ELF-1 (cell line): ENCODE measurements around the gene TUB.

Experiments used
- DNase-seq: peaks from one replicate; pipeline ENCODE4 v3.0.0-alpha.2; 2016; ENCODE audit warnings: low read depth, low spot score

Gene TUB, protein sequence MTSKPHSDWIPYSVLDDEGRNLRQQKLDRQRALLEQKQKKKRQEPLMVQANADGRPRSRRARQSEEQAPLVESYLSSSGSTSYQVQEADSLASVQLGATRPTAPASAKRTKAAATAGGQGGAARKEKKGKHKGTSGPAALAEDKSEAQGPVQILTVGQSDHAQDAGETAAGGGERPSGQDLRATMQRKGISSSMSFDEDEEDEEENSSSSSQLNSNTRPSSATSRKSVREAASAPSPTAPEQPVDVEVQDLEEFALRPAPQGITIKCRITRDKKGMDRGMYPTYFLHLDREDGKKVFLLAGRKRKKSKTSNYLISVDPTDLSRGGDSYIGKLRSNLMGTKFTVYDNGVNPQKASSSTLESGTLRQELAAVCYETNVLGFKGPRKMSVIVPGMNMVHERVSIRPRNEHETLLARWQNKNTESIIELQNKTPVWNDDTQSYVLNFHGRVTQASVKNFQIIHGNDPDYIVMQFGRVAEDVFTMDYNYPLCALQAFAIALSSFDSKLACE

DNA sequence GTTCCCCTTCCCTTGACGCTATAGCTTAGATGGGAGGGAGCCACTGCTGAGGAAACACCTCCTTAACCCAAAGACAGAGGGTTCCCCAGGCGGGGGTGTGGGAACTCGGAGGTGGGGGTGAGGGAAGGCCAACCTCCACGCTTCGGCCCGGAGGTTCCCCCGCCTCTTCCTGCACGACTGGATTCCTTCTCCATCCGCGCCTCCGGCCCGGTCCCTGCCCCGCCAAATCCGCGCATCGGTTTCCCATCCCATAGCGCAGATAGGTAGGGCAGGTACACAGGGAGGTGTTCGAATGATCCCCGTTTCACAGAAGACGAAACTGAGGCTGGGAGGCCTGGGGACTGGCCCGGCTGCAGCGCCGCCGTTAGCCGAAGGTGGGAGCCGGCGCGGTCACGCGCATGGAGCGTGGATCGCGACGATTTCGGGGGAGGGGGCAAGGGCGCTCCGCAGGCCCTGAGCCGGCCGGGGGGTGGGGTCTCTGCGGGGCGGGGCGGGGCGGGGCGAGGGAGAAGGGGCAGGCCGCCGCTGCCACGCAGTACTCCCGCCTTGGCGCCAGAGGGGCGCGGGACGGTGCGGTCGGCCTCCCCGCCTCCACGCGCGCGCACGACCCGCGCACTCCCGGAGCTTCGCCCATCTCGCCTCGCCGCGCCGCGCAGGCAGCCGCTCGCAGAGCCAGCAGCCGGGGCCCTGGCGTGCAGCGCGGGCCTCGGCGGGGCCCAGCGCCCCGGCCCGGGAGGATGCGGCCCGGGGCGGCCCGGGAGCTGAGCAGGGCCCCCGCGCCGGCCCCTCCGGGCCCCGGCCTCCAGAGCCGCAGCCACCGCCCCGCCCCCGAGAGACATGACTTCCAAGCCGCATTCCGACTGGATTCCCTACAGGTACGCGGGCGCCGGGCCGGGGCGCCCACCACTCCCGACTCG is at the start of gene TUB:
Gene TUB, plus strand, starts transcription at position 538 of the 917 bp plus-strand sequence. Its CDS starts 300 bp downstream, at position 838.
- DNase-seq, result no peak

DNA sequence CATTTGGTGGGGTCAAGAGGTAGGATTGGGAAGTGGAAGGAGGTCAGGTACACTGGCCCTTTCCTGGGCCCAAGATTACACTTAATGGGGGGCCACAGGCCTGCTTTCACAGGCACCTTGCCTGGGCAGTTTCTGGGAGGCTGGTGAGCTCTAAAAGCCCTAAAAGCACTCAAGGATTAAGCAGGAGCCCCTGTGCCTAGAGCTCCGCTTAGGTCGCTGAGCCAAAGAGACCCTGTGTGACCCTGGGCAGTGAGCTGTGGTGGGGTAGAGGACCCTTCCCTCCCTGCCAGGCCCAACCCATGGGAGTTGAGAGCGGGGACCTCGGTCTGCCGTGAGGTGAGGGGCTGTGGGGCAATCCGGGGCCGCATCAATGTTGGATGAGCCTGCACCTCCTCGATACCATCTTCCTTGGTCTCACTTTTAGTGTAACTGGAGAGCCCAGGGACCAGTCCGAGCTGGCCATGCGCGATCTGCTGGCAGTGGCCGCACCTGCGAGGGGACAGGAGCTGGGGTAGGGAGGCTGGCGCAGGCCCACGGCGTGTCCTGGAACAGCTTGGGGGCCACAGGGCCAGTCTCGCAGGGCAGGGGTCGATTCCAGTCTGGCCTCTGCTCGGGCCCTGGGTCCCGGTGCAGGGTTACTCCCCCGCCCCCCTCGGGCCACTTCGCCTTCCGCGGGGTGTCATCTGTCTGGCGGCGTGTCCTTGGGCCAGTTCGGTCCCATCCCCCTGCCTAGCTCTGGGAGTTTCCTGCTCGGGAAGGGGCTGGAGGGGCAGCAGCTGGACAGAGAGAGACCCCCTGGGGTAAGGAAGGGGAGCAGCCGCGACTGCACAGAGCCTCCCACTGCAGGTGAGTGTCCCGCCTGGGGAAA is 49.5 kb upstream of the TUB start:
- DNase-seq, result no peak

DNA sequence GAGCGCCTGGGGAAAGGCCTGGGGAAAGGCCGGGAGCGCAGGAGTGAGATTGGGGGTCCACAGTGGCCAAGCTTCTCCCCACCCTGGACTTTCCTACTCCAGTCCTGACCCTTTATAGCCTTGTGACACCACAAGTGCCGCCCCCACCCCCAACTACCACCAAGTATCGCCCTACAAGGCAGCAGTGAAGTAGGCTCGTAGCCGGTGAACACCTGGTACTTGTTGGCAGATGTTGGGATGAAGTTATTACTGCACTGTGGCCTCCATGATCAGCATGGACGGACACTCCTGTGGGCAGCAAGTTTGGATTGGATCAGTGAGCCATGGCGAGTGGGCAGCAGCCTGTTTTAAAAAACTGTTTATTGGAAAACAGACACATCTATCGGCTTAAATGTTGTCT is 48.9 kb upstream of the TUB start:
- DNase-seq, result no peak

DNA sequence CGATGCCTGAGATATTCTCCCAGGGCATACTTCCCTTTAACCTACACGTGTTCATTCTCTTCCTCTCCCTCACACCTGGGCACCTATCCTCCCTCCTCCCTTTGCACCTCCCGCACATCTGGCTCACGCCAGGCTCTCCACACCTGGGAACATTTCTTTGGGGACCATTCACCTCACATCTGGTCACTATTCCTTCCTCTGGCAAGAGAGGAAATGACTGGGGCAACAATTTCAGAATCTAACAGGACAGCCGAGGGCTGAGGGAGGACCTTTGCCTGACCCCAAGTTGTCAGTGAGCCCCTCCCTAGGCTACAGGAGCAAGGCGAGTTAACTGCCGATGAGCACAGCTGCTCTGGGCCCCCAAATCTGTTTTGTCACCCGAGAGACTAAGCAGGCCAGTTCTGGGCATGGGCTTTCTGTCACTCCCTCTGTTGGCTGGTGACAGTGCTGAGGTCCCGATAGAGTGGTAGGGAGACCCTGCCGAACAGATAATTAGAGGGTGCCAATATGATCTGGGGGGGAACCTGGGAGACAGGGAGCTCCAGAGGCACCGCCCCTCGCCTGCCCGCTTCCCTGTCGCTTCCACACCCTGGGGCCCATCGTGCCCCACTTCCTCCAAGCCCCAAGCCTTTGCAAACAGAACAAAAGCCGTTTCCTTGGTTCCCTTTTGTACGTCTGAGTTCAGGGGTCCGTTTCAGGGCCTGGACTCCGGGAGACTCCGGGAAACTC is 48.3 kb upstream of the TUB start:
- DNase-seq, result no peak

DNA sequence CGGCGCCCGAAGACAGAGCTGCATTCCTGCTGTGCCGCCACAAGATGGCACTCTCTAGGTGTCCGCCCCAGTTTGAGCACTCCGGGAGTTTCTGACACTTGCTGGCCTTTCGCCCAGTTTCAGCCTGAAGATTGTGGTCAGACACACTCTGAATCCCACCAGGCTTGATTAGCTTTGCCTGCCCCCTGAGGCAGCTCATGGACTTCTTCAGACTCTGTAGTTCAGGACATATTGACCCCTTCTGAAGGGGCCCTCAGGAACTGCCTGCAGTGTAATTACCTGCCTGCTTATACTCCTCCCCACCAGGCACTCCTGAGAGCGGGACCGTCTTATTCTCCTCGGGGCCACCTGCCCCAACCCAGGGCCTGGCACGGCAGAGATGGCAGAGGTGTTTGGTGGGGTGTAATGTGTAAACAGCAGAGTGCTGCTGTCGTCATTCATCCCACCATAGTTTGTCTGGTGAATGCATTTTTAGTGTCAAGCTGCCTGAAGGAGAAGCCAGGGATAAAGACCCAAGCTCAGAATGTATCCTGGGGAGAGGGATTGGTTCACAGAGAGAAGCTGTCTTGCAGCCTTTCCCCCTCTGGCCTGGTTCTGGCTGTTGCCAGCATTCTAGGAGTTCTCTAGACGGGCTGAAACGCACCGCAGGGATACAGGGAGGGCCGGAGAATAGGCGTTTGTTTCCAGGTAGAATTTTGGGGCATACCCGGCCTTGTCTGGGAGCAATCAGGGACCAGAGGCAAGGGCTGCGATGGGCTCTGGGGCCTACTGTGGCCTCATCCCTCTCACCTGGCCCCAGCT is 47.5 kb upstream of the TUB start:
- peak; percentile 84 for DNase-seq

DNA sequence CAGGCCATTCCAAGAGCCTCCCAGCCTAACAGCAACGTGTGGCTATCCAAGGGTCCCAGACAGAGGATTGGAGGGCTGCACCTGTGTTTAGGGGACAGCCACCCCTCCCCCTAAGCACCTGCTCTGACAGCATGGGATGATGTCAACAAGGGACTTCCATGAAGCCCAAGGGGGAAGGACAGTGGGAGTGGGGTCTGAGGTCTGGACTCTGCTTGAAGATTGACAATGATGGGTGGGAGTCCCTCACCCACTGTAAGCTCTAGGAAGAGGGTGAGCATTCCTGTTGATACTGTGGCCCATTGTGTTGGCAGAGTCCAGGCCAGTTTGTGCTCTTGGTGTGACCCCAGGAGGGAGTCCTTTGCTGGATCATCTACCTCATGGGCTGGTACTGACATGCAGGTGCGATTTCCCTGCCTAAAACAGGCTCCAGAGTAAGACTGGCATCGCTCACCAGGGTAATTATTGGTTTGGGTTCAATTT is 46.9 kb upstream of the TUB start:
- DNase-seq, result no peak

DNA sequence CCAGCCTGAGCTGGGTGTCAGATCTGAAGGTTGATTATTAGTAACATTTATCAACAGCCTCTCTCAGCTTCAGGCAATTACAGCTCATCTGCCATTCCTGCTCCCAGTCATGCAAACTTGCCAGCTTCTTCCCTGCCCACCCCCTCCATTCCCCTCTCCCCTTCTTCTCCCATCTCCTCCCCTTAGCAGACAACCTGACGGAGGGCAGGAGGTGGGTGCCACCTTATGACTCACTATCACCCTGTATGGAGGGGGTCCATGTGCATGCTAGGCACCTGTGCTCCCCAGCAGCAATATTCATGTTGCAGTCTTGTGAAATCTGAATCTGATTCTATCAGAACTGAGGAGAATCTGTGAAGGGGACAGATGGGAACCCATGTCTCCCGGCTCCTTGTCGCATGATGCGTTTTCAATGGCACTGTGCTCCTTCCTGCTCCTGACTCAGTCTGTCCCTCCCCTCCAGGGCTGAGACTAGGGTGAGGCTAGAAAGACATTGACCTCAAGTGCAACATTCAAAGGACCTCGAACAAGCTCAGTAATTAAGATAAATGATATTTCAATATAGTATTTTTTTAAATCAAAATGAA is 46.3 kb upstream of the TUB start:
- DNase-seq, result no peak

DNA sequence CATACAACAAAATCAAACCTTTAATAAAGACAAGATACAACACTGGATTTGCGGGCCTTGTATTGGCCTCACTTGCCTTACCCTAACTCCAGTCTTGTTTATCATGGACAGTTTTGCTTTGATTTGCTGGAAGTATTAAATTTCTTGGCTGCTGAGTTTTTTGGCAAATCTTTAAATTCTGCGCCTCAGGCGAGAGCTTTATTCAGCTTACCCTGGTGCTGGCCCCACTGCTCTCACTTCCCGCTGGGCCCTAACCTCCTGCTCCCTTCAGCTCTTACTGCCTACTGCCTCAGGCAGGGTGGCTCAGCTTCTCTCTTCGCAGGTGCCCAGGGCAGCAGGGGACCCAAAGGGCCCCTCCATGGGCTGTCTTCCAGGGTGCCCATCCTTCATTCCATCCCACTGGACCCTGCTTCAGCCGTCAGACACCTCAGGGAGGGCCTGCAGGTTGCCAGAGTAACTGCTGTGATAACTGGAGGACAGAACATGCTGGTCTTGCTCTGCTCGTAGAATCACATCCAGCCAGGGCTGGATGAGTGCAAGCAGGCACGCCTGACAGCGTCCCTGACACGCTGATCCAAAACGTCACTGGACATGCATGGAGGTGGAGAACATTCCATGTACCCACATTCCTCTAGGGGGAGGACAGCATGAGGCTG is 45.7 kb upstream of the TUB start:
- DNase-seq, result no peak

DNA sequence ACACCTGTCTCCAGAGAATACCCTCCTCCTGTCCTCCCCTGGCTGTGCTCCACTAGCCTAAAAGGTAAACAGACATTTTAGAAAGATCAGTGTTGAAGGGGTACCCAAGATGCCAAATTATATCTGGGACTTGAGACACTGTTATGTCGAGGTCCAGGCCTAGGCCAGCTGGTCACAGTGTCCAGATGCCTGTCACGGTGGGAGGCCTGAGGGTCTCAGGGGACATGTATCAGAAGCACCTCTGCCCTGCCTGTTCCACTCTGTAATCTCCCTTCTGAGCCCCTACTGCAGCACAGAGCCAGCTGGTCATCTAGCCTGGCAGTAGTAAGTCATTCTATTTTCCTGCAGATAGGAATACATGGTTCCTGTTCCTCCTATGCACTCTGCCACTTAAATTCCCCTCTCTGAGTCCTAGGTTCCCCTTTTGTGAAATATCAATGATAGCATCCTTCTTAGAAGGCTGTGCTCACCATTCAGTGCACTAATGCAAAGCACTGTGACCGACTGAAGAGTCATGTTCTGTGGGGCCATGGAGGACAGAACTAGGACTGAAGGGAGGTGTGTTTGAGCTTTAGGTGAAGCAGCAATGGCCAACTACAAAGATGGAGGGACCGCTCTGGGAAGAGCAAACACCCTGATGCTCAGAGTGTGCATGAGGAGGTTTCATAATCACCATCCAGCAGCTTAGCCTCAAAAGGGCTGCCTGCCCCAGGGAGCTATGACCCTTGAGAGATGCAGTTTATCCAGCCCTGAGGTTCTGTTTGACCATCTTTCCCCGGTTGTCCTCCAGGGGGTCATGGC is 44.8 kb upstream of the TUB start:
- no peak for DNase-seq

DNA sequence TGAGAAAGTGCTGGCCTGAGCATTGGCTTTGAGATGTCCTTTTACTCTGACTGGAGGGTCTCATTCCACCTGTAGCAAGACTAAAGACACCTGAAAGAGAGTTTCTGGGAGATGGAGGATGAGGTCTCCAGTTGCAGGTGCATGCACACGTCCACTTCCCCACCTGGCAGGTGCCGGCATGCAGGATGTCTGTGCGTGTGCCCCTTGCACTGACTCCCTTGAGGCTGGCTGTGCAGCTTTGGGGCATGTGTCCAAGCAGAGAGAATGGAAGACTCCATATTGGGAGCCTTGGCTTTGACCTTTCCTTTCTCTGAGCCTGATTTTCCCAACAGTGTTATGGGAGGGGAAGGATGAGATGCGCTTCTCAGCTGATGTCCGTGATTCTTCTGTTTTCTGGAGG is 44.0 kb upstream of the TUB start:
- DNase-seq, result no peak

DNA sequence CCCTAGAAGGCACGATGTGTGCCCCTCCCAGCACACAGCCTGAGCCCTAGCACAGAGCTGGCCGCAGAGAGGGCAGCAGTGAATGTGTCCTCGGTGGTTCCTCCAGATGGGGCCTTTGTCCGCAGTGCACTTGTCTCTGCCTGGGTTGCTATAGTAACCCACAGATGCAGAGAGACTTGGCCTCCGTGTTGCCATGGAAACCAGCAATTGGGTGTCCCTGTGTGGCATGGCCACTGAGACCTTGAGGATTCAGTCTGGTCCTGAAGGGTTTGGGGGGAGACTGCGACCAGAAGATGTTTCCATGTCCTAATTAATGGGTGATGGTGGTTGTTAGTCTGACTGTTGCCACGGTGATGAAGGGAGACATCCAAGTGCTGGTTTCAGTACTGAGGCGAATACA is 42.6 kb upstream of the TUB start:
- no peak for DNase-seq

DNA sequence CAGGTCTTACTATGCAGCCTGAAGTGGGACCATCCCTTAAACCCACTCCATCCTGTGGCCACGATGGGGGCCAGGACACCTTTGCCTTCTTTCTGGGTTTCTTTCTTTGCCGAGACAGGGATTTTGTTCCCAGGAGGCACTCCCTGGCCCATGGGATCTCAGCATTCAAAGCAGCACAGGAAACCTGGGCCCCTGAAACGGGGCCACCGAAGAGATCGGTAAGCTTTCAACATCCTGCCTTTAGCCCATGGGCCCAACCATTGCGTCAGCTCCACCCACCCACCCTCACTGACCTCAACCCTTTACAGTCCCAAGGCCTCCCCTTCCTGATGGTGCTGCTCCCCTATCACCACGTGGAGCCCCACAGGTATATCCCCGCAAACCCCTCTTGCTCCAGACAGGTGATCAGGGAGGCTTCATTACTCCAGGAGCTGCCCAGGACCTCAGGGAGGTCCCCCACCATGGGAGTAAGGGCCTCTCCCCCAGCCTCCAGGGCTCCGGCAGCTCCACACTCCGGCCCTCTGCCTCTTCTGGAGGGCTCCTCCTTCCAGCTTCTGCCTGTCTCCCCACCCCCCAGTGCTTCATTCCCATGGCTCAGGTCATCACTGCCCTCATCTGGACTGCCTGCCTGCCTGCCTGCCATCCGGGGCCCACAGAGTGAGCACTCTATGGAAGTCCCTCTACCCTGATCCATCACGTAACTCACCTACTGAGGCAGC is 42.0 kb upstream of the TUB start:
- DNase-seq, result no peak

DNA sequence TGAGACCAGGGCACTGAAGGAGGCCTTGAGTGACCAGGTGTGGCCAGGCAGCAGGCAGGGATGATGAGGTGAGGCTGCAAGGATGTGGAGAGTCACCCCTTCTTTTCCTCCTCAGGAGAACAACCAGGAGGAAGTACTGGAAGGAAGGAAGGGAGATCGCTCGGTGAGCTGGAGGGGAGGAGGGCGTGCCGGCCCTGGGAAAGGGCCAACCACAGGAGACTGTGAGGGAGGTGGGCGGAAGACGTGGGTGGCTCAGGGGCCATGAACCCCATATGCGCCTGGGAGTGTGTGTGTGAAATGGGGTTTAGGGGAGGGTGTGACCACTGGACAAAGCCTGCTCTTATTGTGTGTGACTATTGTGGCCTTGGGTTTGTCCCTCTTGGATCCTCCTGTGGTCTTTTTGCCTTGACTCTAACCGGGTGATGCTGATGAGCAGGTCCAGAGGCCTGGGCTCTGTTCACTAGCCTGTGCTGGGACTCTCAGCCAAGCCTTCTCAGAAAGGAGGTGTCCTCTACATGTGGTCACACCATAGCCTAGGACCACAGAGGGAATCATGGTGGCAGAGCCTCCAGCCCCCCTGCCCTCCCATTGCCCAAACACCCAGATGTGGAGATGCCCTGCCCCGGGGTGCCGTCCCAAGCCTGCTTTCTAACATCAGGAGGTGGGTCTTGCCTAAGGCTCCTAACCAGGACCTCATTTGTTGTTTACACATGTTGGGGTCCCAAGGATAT is 41.3 kb upstream of the TUB start:
- DNase-seq, result no peak

DNA sequence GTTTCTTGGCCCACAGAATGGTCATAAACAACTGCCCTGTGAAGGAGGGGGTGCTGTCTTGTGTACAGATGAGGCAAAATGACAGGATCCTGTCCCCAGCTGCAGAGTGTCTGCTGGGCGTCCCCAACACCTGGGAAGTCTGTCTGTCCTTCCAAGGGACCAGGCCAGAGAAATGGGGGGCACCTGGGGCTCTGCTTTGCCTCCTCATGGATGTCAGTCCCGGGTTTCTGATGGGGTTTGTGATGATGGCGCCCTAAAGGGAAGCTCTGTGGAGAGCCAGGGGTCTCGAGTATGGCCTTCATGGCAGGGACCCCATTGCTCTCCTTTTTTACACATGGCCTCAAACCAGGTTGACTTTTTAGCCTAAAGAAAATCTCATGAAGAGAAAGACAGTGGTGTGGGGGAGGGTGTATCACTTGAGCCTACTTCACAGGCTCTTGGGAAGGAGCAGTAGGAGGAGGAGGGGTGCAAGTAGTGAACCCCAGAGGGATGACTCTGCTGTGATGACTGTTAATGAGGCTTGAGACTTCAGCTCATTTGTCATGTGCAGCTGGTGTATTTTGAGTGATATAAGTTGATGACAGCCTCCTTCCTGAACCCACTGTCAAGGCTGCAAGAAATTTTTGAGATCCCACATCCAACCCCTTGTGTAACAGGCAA is 40.6 kb upstream of the TUB start:
- no peak for DNase-seq

DNA sequence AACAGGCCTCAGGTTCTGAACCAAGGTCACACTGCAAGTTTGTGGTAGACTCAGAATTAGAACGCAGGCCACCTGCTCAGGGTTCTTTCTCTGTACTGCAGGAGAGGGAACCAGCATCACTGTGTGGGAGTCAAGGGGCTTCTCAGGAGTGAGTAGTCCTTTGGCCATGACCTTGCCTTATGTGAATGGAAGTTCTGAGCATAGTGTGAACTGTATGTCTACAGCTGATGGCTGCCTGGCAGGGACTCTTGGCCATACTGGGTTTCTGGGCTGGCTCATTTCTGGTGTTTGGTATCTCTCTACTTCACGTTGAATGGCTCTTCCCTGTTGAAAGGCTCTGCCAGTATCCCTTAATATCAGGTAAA is 40.1 kb upstream of the TUB start:
- DNase-seq, result no peak

DNA sequence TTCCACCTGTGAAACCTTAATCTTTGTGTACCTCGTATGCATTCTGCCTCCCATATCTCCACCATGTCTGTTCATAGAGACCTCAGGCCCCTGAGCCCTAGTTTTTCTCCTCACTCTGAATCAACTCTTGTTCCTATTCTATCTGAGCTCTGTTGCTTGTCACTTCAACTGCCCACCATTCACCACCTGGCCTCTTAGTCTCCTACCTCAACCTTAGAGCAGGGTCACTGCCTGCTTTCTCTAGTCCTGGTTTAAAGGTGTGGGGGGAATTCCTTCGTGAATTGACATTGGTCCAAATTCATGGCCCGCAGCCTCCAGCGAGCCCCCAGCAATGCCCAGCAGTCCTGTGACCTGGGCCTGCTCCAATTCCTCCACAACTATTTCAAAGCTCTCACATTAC is 39.4 kb upstream of the TUB start:
- no peak for DNase-seq
